HCT116 (cell line): Measurements from ENCODE around the gene SLC9C2. TPM values are rescaled to one million over a fixed set of nuclear protein-coding genes. Genes with fewer than 3 reads are reported as not detected.

Experiments used
- ATAC-seq: fragments of 200-7000 bp; cut with Tn5 transposase; 2 replicates; pipeline ENCODE4 v1.9.1; 2020; ENCODE audit warnings: mild to moderate bottlenecking, moderate library complexity
- BruUV-seq: library from RNA; stranded (reverse); fragments of 400-500 nt; replicated peaks from 2 replicates; lab custom pipeline; 2021; lab: Mats Ljungman, UMichigan
- CTCF ChIA-PET: fragments of 300-600 bp; sonication (Branson Sonifier 250); formaldehyde crosslinking; loops from one replicate; lab custom pipeline; 2021; ENCODE audit warnings: antibody characterized with exemption; lab: Charles Lee
- POLR2A ChIA-PET: fragments of 300-600, 350-600 bp; sonication (Branson Sonifier 250); formaldehyde crosslinking; loops from one replicate; lab custom pipeline; 2021; ENCODE audit warnings: antibody characterized with exemption; lab: Charles Lee
- RAD21 ChIA-PET, 2 experiments: fragments of 300-600 bp; sonication (Branson Sonifier 250); formaldehyde crosslinking; loops; one replicate each; lab custom pipeline; 2023; ENCODE audit warnings: low total read pairs in 2 of 2; ENCODE audit not compliant: uncharacterized antibody in 2 of 2, unreplicated experiment in 2 of 2, low non-redundant PET in 1 of 2; lab: Charles Lee
- DNase-seq: peaks from one replicate; pipeline ENCODE4 v3.0.0-alpha.2; 2010; ENCODE audit warnings: low read depth, low spot score
- H2AFZ ChIP-seq: fragments of 200-600 bp; shearing (Covaris generic), sonication (generic); 2 replicates; pipeline ENCODE4 v1.6.1; 2017; ENCODE audit warnings: low read depth, mixed run types, mixed read lengths, antibody characterized with exemption, low read length; ENCODE audit not compliant: poor library complexity, severe bottlenecking
- H3K27ac ChIP-seq: 2 replicates; pipeline ENCODE4 v1.5.1; 2012; ENCODE audit warnings: low read depth, low read length
- H3K27me3 ChIP-seq: fragments of 200-600 bp; sonication (generic); 2 replicates; pipeline ENCODE4 v1.6.1; 2016; ENCODE audit warnings: mixed run types, low read length, mixed read lengths; ENCODE audit not compliant: insufficient read depth
- H3K36me3 ChIP-seq, 2 experiments: fragments of 200-500 bp in 1 of 2; fragments of 200-600 bp in 1 of 2; sonication (Bioruptor generic) in 1 of 2; sonication (generic) in 1 of 2; 2 replicates each; pipeline versions ENCODE4 v1.5.1 to v1.6.1; 2014 to 2016; ENCODE audit warnings: low read length in 2 of 2, inconsistent platforms in 1 of 2, mixed read lengths in 1 of 2, mixed run types in 1 of 2; ENCODE audit not compliant: insufficient read depth in 2 of 2, control insufficient read depth in 1 of 2
- H3K4me1 ChIP-seq, 2 experiments: fragments of 200-600 bp in 1 of 2; sonication (generic) in 1 of 2; 2 replicates each; pipeline versions ENCODE4 v1.5.1 to v1.6.1; 2012 to 2017; ENCODE audit warnings: low read length in 2 of 2, inconsistent platforms in 1 of 2, mild to moderate bottlenecking in 1 of 2, mixed read lengths in 1 of 2, mixed run types in 1 of 2, moderate library complexity in 1 of 2; ENCODE audit not compliant: insufficient read depth in 2 of 2, control insufficient read depth in 1 of 2
- H3K4me2 ChIP-seq: fragments of 200-600 bp; sonication (generic); 2 replicates; pipeline ENCODE4 v1.6.1; 2017; ENCODE audit warnings: mixed run types, low read length, mixed read lengths
- H3K4me3 ChIP-seq, 2 experiments: fragments of 200-600 bp in 1 of 2; sonication (generic) in 1 of 2; replicated peaks in 1 of 2; 2 replicates each; pipeline ENCODE4 v1.5.1; 2011 to 2016; ENCODE audit warnings: low read length in 2 of 2, control low read depth in 1 of 2, low read depth in 1 of 2, mild to moderate bottlenecking in 1 of 2, mixed read lengths in 1 of 2, mixed run types in 1 of 2
- H3K79me2 ChIP-seq: fragments of 200-600 bp; sonication (generic); 2 replicates; pipeline ENCODE4 v1.6.1; 2017; ENCODE audit warnings: mild to moderate bottlenecking, mixed run types, low read length, moderate library complexity, mixed read lengths; ENCODE audit not compliant: insufficient read depth
- H3K9ac ChIP-seq: fragments of 200-600 bp; sonication (generic); 2 replicates; pipeline ENCODE4 v1.6.1; 2016; ENCODE audit warnings: low read length, mixed read lengths
- H3K9me2 ChIP-seq: fragments of 200-600 bp; sonication (generic), shearing (Covaris generic); 2 replicates; pipeline ENCODE4 v1.6.1; 2017; ENCODE audit warnings: mixed run types, mild to moderate bottlenecking, moderate library complexity; ENCODE audit not compliant: insufficient read depth
- H3K9me3 ChIP-seq, 2 experiments: fragments of 200-500 bp in 1 of 2; fragments of 200-600 bp in 1 of 2; sonication (Bioruptor generic) in 1 of 2; sonication (generic) in 1 of 2; 2 replicates each; pipeline ENCODE4 v1.6.1; 2014 to 2017; ENCODE audit warnings: low read length in 2 of 2, mixed read lengths in 2 of 2, inconsistent platforms in 1 of 2, low read depth in 1 of 2, mild to moderate bottlenecking in 1 of 2, mixed run types in 1 of 2, moderate library complexity in 1 of 2; ENCODE audit not compliant: control insufficient read depth in 1 of 2, insufficient read depth in 1 of 2
- H4K20me1 ChIP-seq: fragments of 200-600 bp; sonication (generic), shearing (Covaris generic); 2 replicates; pipeline ENCODE4 v1.6.1; 2017; ENCODE audit warnings: mixed run types, mild to moderate bottlenecking, moderate library complexity; ENCODE audit not compliant: insufficient read depth
- ATF3 ChIP-seq: IDR thresholded peaks from 2 replicates; pipeline ENCODE4 v1.6.1; 2012
- CEBPB ChIP-seq: IDR thresholded peaks from 2 replicates; pipeline ENCODE4 v1.6.1; 2012; ENCODE audit warnings: low read depth
- ELF1 ChIP-seq: IDR thresholded peaks from 2 replicates; pipeline ENCODE4 v1.6.1; 2012; ENCODE audit warnings: low read depth, borderline replicate concordance
- EZH2phosphoT487 ChIP-seq: fragments of 200-600 bp; IDR thresholded peaks from 2 replicates; pipeline ENCODE4 v1.6.1; 2018; ENCODE audit warnings: antibody characterized with exemption, borderline replicate concordance
- FOSL1 ChIP-seq: IDR thresholded peaks from 2 replicates; pipeline ENCODE4 v1.6.1; 2012; ENCODE audit warnings: low read depth
- POLR2A ChIP-seq: IDR thresholded peaks from 2 replicates; pipeline ENCODE4 v1.7.0; 2011; ENCODE audit warnings: borderline replicate concordance; ENCODE audit not compliant: insufficient read depth, insufficient read length; ENCODE audit errors: extremely low read depth
- POLR2AphosphoS5 ChIP-seq: IDR thresholded peaks from 2 replicates; pipeline ENCODE4 v1.6.1; 2011; ENCODE audit warnings: mild to moderate bottlenecking, low read depth, low read length, moderate library complexity
- TCF7L2 ChIP-seq: IDR thresholded peaks from 2 replicates; pipeline ENCODE4 v1.7.0; 2011; ENCODE audit warnings: borderline replicate concordance, inconsistent platforms; ENCODE audit not compliant: insufficient read depth, insufficient read length; ENCODE audit errors: extremely low read depth
- YY1 ChIP-seq: IDR thresholded peaks from 2 replicates; pipeline ENCODE4 v1.6.1; 2011; ENCODE audit warnings: low read length, low read depth, moderate library complexity, mild to moderate bottlenecking; ENCODE audit not compliant: insufficient replicate concordance; ENCODE audit errors: extremely low read depth
- ZNF274 ChIP-seq: fragments of 200-500 bp; sonication (Bioruptor generic); IDR thresholded peaks from 2 replicates; pipeline ENCODE4 v1.6.1; 2014; ENCODE audit warnings: mild to moderate bottlenecking, low read depth, low read length, inconsistent platforms
- intact Hi-C: fragments of 100-400 bp; cut with micrococcal nuclease; formaldehyde crosslinking; loops from 2 replicates; pipeline ENCODE4 v1.10.0; 2022
- total RNA-seq: library from RNA; stranded (reverse); gene quantifications from one replicate; pipeline ENCODE4 v1.2.1, GENCODE V29; 2021; ENCODE audit not compliant: unreplicated experiment
- TF ChIP-seq, protein P1 (sequence below): IDR thresholded peaks from 2 replicates; pipeline ENCODE4 v1.6.1; 2012
- TF ChIP-seq, protein P2 (sequence below), 3 experiments: fragments of 200-600 bp in 1 of 3; sonication (generic) in 1 of 3; IDR thresholded peaks in 2 of 3; conservative IDR thresholded peaks in 1 of 3; 2 replicates each; pipeline ENCODE4 v1.5.1; 2012 to 2017; ENCODE audit warnings: low read depth in 2 of 3, low read length in 2 of 3, antibody characterized with exemption in 1 of 3, borderline replicate concordance in 1 of 3, control low read depth in 1 of 3, mild to moderate bottlenecking in 1 of 3, mixed read lengths in 1 of 3, mixed run types in 1 of 3, moderate library complexity in 1 of 3; ENCODE audit not compliant: insufficient read depth in 1 of 3

Gene SLC9C2
- total RNA-seq, 1 experiment from 2014 or later = not detected

GRCh38 chr1:173561263-173561662 lies 41.6 kb downstream of the SLC9C2 start:
- intact Hi-C loops = no loop called here
- BruUV-seq = no TSS peak
- ATAC-seq = no peak
- Histone ChIP-seq H3K36me3 (no peaks in the 10 kb centered on the region), H3K9me2 (no peaks in the 10 kb centered on the region)
- POLR2A ChIA-PET = no interaction called here
- CTCF ChIA-PET = no interaction called here
- TF ChIP-seq ELF1 (no peak), CEBPB (no peak), TCF7L2 (no peak), POLR2A (no peak), POLR2AphosphoS5 (no peak), FOSL1 (no peak), EZH2phosphoT487 (no peak), YY1 (no peak), ATF3 (no peak), ZNF274 (no peak)
- TF ChIP-seq, protein P1, sequence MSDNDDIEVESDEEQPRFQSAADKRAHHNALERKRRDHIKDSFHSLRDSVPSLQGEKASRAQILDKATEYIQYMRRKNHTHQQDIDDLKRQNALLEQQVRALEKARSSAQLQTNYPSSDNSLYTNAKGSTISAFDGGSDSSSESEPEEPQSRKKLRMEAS = no peak
- TF ChIP-seq, protein P2, sequence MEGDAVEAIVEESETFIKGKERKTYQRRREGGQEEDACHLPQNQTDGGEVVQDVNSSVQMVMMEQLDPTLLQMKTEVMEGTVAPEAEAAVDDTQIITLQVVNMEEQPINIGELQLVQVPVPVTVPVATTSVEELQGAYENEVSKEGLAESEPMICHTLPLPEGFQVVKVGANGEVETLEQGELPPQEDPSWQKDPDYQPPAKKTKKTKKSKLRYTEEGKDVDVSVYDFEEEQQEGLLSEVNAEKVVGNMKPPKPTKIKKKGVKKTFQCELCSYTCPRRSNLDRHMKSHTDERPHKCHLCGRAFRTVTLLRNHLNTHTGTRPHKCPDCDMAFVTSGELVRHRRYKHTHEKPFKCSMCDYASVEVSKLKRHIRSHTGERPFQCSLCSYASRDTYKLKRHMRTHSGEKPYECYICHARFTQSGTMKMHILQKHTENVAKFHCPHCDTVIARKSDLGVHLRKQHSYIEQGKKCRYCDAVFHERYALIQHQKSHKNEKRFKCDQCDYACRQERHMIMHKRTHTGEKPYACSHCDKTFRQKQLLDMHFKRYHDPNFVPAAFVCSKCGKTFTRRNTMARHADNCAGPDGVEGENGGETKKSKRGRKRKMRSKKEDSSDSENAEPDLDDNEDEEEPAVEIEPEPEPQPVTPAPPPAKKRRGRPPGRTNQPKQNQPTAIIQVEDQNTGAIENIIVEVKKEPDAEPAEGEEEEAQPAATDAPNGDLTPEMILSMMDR (IDR thresholded peaks at IDR 0.05 in 2 of 3, conservative IDR thresholded peaks at IDR 0.05 in 1 of 3; ENCODE audit: borderline replicate concordance in 1 of 3, insufficient read depth in 1 of 3, low read depth in 2 of 3, low read length in 2 of 3) = no peak
- TF ChIP-seq, all 23 proteins: peak for 0
- no peak overlapping the region for H2AFZ ChIP-seq
- no peaks in the 10 kb centered on the region for H3K4me1 ChIP-seq
- no peak overlapping the region for H3K4me3 ChIP-seq
- no peaks in the 10 kb centered on the region for H3K27me3 ChIP-seq
- no peaks in the 10 kb centered on the region for H3K79me2 ChIP-seq
- RAD21 ChIA-PET = no interaction called here
- H3K9ac ChIP-seq = no peak overlapping the region
- no peaks in the 10 kb centered on the region for H3K9me3 ChIP-seq
- H4K20me1 ChIP-seq = no peaks in the 10 kb centered on the region
- no peak overlapping the region for H3K4me2 ChIP-seq
- no peak for DNase-seq
- no peak overlapping the region for H3K27ac ChIP-seq
